ENCODE measurements around the gene STRADA.

DNA sequence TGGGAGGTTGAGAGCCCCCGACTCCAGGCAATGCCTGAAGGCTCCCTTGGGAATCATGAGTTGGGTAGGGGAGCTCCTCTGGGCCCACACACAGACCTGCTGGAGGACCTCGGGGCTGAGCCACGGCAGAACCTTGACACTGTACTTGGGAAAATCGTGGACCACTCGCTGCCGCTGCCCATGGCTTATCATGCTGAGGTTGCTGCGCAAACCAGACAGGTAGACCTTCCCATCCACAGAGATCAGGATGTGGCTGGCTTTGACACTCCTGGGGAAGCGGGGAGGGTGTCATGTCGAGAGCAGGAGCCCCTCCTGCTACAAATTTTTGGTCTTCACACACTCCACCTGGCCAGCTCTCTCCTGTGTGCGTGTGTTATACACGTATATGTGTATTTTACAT, 34.4 kb downstream of the STRADA start:
- TF ChIP-seq, protein P1, sequence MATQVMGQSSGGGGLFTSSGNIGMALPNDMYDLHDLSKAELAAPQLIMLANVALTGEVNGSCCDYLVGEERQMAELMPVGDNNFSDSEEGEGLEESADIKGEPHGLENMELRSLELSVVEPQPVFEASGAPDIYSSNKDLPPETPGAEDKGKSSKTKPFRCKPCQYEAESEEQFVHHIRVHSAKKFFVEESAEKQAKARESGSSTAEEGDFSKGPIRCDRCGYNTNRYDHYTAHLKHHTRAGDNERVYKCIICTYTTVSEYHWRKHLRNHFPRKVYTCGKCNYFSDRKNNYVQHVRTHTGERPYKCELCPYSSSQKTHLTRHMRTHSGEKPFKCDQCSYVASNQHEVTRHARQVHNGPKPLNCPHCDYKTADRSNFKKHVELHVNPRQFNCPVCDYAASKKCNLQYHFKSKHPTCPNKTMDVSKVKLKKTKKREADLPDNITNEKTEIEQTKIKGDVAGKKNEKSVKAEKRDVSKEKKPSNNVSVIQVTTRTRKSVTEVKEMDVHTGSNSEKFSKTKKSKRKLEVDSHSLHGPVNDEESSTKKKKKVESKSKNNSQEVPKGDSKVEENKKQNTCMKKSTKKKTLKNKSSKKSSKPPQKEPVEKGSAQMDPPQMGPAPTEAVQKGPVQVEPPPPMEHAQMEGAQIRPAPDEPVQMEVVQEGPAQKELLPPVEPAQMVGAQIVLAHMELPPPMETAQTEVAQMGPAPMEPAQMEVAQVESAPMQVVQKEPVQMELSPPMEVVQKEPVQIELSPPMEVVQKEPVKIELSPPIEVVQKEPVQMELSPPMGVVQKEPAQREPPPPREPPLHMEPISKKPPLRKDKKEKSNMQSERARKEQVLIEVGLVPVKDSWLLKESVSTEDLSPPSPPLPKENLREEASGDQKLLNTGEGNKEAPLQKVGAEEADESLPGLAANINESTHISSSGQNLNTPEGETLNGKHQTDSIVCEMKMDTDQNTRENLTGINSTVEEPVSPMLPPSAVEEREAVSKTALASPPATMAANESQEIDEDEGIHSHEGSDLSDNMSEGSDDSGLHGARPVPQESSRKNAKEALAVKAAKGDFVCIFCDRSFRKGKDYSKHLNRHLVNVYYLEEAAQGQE (IDR thresholded peaks at IDR 0.05; ENCODE audit: insufficient read depth in 1 of 2, low read depth in 2 of 2, low read length in 2 of 2), result no peak
- no peak for TF ChIP-seq POLR2AphosphoS5 (IDR thresholded peaks at IDR 0.05; ENCODE audit: low read depth, low read length)

Measured in PFSK-1 (cell line).